T47D (cell line): ENCODE measurements around the gene ETHE1.

ENCODE experiments used
- DNase-seq, 2 experiments: peaks; one replicate each; pipeline versions ENCODE4 v3.0.0 to v3.0.0-alpha.2; 2011 to 2012; ENCODE audit warnings: low read depth in 1 of 2, low spot score in 1 of 2
- JUND ChIP-seq: IDR thresholded peaks from 2 replicates; pipeline ENCODE4 v1.6.1; 2012; ENCODE audit warnings: low read depth
- in situ Hi-C: cut with HindIII; loops from 2 replicates; pipeline ENCODE4 v1.10.0; 2016; ENCODE audit warnings: low sequenced_read_pairs, low pct_unique_long_range_greater_than_20kb

ETHE1 gene

GRCh38 chr19:43526884-43527859 lies at the start of gene ETHE1:
Gene ETHE1 (minus strand): TSS chr19:43527201. CDS start chr19:43527177, 24 bp downstream.
- TF ChIP-seq JUND = no peak
- in situ Hi-C loops = no loop called here
- peak; percentile 44 to 58 for DNase-seq

GRCh38 chr19:43575955-43576878 lies 49.2 kb upstream of the ETHE1 start:
- TF ChIP-seq JUND = no peak
- peak in 1 of 2 experiments; percentile 32 for DNase-seq
- in situ Hi-C loops = no loop called here

- peak; percentile 90 to 98 for DNase-seq
- no peak for TF ChIP-seq JUND
Observed at GRCh38 chr19:43575156-43575950, 48.4 kb upstream of the ETHE1 start, which contains the start of the genes PINLYP and XRCC1. Gene PINLYP (plus strand): TSS chr19:43575801. CDS start chr19:43577192, 1,391 bp downstream. Gene XRCC1 (minus strand): TSS chr19:43575527. CDS start chr19:43575458, 69 bp downstream.

GRCh38 chr19:43574424-43575155 lies 47.6 kb upstream of the ETHE1 start:
- in situ Hi-C loops = no loop called here

More at GRCh38 chr19:43575156-43575950, 48.4 kb upstream of the ETHE1 start, which contains the start of the genes PINLYP and XRCC1:
- in situ Hi-C loops = no loop called here

GRCh38 chr19:43572171-43572588 lies 45.2 kb upstream of the ETHE1 start:
- TF ChIP-seq JUND = no peak
- DNase-seq = no peak
- in situ Hi-C loops = no loop called here

More at GRCh38 chr19:43574424-43575155, 47.6 kb upstream of the ETHE1 start:
- TF ChIP-seq JUND = no peak
- no peak for DNase-seq

- in situ Hi-C loops = no loop called here
- DNase-seq = no peak
- TF ChIP-seq JUND = no peak
Observed at GRCh38 chr19:43570174-43570791, 43.3 kb upstream of the ETHE1 start.

GRCh38 chr19:43569657-43570056 lies 42.7 kb upstream of the ETHE1 start:
- in situ Hi-C loops = no loop called here

GRCh38 chr19:43564800-43565199 lies 37.8 kb upstream of the ETHE1 start:
- in situ Hi-C loops = no loop called here
- no peak for TF ChIP-seq JUND
- DNase-seq = no peak

More at GRCh38 chr19:43569657-43570056, 42.7 kb upstream of the ETHE1 start:
- DNase-seq = no peak
- TF ChIP-seq JUND = no peak

GRCh38 chr19:43563816-43564457 lies 36.9 kb upstream of the ETHE1 start:
- TF ChIP-seq JUND = no peak
- in situ Hi-C loops = no loop called here
- DNase-seq = no peak

- in situ Hi-C loops = no loop called here
- DNase-seq = no peak
Observed at GRCh38 chr19:43562698-43563241, 35.8 kb upstream of the ETHE1 start.

More at GRCh38 chr19:43562698-43563241, 35.8 kb upstream of the ETHE1 start:
- no peak for TF ChIP-seq JUND
